GM19025 (cell line): Measurements from ENCODE around the gene ZNF48.
A peak's percentile ranks its signal among the peaks of the same experiment; 100 is the strongest.

Experiments used
- ATAC-seq: cut with Tn5 transposase; IDR thresholded peaks from one replicate; pipeline ENCODE4 v1.9.1; 2021; ENCODE audit warnings: mild to moderate bottlenecking, low read depth, moderate library complexity; ENCODE audit not compliant: unreplicated experiment

Gene ZNF48

DNA sequence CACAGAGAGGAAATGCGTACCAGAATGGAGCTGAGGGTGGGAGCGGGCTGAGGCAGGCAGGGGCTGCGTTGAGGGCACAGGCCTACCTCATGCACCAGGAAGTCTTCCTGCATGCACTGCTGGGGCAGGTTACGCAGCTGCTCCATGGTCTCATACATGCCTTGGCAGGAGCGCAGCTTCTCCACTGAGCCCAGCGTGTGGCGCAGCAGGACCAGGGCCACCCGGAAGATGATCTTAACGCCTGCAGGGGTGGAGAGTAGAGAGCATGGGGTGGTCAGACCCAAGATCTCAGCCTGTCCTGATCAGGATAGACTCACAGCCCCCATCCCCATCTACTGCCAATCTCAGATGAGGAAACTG is 36.7 kb upstream of the ZNF48 start:
- ATAC-seq = no peak

DNA sequence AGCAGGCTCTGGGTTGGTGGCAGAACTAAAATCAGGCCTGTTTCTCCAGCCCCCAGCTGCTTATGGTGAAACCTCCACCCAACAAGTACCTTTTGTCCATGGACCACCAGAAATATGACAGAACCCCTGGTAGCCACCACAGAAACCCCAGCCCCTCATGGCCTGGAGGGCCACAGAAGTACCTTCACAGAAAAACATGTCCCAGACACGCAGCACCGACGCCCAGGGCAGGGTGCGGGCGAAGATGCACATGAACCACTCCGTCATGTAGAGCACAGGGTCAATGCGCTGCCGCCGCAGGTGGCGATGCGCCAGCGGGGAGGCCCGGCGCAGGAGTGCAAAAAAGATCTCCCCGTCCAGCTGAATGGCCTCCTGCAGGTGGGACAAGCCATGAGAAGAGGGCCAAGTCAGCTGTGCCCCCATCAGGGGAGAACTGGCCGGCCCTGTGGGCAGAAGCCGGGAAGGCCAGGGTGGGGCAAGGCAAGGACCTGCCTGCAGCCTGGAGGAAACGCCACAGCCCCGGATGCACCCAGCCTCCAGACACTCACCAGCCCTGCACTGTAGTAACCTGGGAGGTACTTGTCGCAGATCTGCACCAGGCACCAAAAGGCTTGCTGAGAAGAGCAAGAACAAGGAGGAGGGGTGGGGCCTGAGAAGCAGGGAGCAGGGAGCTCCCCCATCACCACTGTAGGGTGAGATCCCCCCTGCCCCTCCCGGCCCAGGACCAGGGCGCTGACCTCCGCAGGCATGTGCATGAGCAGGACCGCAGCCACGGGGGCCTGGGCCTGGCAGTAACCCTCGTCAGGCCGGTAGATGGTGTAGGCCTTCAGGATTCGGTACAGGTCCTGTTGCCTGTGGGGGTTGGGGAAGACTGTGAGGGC is 36.0 kb upstream of the ZNF48 start:
- ATAC-seq = no peak

GRCh38 chr16:30359871-30360170 is 35.4 kb upstream of the ZNF48 start:
- no peak for ATAC-seq

GRCh38 chr16:30361180-30361579 is 34.0 kb upstream of the ZNF48 start:
- ATAC-seq = no peak

GRCh38 chr16:30365200-30365599 is 30.0 kb upstream of the ZNF48 start:
- ATAC-seq = no peak

- ATAC-seq = no peak
Observed at GRCh38 chr16:30366511-30366910, 28.7 kb upstream of the ZNF48 start.

DNA sequence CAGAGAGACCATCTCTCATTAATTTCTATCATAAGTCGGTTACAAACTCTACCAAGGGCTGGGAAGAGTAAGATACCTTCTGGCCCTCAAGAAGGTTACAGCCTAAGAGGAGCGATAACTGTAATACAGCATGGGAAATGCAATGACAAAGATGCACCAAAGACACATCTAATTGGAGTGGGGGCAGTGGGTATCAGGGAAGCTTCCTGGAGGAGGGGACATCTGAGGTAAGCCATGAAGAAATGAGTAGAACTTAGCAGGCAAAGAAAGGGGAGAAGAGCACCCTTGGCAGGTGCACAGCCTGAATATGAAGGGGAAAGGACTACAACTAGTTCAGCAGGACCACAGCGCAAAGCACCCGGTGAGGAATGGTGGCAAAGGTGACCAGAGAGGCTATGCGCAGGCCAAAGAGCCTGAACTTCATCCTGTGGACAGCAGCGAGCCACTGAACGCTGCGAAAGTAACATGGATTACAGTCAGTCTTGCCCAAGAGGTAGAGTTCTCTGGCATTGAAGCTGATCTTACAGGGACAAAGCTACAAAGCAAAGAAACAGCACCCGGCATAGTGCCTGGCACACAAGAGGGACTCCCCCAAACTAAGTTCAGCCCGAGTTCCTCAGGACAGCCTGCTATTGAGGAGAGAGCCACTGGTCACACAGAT is 27.7 kb upstream of the ZNF48 start:
- ATAC-seq = no peak

DNA sequence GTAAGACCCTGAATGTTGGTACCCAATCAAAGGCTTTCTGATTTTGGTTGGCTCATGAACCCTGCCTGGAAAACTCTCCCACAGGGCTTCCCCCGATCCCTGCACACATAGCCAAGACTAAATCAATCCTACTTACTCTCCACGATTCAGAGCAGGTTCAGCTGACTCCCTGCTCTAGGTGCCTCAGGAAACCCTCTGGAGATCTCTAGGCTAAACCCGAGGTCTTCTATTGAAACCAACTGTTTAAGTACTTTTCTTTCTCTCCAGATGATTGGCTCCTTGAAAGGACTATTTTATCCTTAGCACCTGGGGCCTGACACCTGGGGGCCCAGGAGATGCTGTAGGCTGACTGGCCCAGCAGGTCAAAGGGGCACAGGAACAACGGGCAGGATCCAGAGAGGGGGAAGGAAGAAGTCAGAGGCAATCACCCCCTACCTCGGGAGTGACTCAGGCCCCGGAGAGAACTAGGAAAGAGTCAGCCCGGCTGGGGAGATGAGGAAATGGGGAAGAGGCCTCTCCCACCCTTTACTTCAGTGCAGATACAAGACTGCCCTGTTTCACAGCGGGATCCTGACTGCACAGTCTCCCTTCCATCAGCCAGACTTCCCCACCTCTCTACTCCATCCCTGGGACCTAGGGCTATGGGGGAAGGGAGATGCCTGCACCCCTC is 27.0 kb upstream of the ZNF48 start:
- no peak for ATAC-seq

DNA sequence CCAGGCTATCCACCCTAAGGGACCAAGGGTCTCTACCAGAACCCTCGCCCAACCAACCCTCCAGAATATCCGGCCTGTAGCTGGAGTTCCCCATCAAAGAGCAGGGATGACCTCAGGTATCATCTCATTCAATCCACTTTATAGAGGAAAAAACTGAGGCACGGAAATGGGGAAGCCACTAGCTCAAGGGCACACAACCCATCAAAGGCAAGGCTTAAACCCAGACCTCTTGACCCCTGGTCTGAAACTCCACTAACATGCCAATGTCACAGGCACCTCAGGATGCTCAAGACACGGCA is 26.5 kb upstream of the ZNF48 start:
- no peak for ATAC-seq

DNA sequence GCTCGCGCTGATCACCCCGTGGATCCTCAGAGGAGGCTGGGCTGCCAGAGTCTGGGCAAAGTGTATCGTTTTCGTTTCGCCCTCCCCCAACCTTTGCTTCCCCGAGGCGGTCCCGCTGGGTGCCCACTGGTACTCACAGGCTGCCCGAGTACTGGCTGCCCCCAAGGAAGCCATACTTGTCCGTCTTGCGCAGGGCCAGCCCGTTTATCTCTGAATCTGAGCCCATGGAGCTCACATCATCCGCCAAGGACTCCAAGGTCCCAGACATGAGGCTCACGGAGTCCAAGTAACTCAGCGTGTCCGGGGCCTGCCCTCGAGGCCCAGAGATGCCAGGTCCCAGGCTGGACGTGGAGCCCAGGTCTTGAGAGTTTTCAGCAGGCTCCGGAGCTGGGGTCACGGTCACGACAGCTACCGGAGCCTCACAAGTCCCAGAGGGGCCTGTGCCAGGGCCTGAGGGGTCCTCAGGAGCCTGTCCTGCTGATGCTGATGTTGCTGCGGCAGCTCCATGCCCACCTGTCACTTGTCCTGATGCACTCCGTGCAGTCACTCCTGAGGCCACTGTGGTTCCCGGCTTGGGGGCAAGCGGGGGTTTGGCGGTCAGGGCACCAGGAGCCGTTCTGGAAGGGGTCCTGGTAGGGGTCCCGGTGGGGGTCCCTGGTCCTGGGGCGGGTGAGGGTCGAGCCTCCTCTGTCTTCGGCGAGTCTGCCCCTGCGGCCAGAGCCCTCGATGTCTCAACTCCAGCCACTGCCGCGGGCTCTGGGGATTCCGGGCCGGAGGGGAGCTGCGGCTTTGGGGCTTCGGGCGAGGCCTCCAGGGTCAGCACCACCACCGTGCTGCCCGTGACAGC is 25.9 kb upstream of the ZNF48 start:
- ATAC-seq = no peak

GRCh38 chr16:30369938-30370455 is 25.2 kb upstream of the ZNF48 start:
- ATAC-seq = peak; percentile 4

DNA sequence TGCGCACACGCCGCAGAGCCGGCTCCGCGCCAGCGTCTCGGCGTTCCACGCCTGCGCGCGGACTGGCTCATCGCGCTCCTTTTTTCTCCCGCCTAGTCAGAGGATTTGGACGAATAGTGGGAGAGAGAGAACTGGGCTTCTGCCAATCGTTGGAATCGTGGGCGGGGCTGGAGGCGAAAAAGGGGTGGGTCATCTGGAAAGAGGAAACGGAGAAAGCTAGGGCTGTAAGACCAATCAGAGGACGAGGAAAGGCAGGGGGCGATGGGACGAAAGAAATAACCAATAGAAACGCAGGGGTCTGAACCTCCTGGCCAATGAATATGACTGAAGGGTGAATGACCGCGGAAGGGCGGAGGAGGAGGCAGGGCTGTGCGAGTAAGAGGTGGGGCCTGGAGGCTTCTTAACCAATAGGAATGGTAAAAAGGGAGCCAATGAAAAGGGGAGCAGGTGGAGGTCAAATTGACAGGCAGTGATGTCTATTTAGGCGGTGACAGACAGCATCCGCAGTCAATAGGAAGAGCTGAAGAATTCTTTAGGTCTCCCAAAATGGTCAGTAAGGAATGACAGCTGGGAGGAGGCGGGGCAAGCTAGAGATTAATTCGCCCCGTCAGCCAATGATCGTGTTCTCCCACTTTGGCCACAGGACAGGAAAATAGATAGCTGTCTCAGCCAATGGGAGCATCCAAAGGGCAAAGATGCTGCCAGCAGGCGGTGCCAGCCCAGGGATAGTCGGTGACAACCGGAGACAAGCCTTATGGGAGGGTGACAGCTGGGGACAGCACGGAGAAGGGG is 24.6 kb upstream of the ZNF48 start, which contains the start of gene TBC1D10B:
Gene TBC1D10B (minus strand): TSS at position 39 of the 792 bp plus-strand sequence. CDS start 311 bp downstream, outside the sequence.
- ATAC-seq = peak; percentile 66

GRCh38 chr16:30371248-30371816 is 23.9 kb upstream of the ZNF48 start:
- ATAC-seq = no peak

GRCh38 chr16:30372038-30372712 is 23.0 kb upstream of the ZNF48 start:
- ATAC-seq = no peak

DNA sequence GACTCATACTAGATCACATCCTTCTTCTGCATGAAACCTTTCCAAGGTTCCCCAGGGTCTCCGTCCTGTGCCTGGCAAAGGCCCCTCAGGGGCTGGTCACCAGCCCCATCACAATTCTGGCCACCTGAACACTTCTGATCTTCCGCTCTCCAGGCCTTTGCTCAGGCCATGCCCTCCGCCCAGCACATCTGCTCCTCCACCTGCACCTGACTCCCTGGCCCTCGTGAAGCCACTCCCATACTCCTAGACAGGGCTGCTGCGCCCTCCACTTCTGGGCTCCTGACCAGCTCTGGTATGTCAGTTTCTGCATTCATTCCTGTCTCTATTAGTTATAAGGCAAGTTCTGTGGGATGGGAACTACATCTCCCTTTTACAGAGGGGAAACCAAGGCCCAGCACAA is 22.5 kb upstream of the ZNF48 start:
- no peak for ATAC-seq

DNA sequence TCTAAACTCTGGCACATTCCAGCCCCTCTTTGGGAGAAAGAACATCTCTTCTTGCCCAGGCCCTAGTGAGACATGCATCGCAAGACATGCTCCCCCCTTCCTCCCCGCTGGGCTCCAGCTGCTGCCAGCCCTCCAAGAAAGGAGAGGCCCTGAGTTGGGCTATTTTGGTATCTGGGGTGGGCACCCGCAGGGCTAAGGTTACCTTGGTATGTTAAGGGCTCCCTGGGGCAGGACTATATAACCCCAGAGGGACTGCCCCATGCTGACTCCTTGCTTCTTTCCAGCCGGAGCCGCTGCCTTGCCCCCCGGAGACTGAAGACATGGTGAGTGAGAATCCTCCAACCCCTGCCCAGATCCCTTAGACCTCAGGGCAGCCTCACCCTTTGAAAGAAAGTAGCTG is 20.7 kb upstream of the ZNF48 start, which contains the start of gene MYL11:
Gene MYL11 (plus strand): TSS at position 265 of the 400 bp plus-strand sequence. CDS start 56 bp downstream, at position 321.
- no peak for ATAC-seq

DNA sequence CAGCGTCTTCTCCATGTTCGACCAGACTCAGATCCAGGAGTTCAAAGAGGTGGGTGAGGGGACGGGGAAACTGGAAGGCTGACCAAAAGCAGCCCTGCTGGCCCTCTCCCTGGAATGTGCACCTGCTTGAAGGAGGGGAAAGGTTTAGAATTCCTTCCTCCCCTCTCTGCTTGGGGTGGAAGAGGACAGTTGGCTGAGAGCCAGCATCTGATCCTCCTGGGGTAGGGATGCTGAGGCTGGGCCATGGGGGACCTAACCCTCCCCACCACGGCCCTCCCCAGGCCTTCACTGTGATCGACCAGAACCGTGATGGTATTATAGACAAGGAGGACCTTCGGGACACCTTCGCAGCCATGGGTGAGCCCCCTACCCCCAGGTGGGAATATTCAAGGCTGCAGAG is 19.4 kb upstream of the ZNF48 start:
- no peak for ATAC-seq

DNA sequence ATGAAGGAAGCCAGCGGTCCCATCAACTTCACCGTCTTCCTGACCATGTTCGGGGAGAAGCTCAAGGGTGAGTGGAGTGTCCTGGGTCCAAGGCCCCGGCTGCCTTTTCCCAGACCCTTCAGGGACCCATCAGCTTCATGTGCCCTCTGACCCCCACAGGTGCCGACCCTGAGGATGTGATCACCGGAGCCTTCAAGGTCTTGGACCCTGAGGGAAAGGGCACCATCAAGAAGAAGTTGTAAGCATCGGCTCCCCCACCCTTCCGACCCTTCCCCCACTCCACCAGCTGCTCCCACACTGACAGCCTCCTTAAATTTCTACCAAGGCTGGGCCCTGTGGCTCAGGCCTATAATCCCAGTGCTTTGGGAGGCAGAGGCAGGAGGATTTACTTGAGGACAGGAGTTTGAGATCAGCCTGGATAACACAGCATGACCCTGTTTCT is 18.7 kb upstream of the ZNF48 start:
- ATAC-seq = no peak
